ENCODE measurements around the gene NUAK1. TPM values are rescaled to one million over a fixed set of nuclear protein-coding genes. Genes with fewer than 3 reads are reported as not detected.

Gene NUAK1
- polyA plus RNA-seq, 3 donors, result 9.6 to 10.9 (median 10.1) TPM

DNA sequence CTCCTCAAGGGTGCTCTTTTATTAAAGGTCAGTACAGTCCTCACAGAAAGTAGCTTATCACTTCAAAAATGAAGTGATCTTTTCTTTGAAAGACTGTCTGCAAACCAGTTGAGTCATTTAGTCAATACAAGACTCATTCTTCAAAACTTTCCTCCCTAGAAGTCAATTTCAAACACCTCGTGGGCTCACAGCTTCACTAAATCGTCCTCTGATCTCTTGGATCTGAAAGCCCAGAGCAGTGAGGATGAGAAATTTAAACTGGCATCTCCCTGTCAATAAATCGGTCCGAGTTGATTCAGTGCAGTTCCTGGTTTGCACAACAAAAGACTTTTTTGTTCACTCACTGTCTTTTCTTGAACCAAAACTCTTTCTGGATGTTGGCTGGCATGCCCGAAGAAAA is 44.5 kb downstream of the NUAK1 start:
- no peak for DNase-seq (ENCODE audit: extremely low read depth in 1 of 11, low read depth in 9 of 11, low spot score in 4 of 11)

GRCh38 chr12:106093246-106093645 is 45.5 kb downstream of the NUAK1 start:
- no peak for DNase-seq (ENCODE audit: extremely low read depth in 1 of 11, low read depth in 9 of 11, low spot score in 4 of 11)

- DNase-seq (ENCODE audit: extremely low read depth in 1 of 11, low read depth in 9 of 11, low spot score in 4 of 11), result no peak
These were observed 47.3 kb downstream of the NUAK1 start for GRCh38 chr12:106091446-106091820.

DNA sequence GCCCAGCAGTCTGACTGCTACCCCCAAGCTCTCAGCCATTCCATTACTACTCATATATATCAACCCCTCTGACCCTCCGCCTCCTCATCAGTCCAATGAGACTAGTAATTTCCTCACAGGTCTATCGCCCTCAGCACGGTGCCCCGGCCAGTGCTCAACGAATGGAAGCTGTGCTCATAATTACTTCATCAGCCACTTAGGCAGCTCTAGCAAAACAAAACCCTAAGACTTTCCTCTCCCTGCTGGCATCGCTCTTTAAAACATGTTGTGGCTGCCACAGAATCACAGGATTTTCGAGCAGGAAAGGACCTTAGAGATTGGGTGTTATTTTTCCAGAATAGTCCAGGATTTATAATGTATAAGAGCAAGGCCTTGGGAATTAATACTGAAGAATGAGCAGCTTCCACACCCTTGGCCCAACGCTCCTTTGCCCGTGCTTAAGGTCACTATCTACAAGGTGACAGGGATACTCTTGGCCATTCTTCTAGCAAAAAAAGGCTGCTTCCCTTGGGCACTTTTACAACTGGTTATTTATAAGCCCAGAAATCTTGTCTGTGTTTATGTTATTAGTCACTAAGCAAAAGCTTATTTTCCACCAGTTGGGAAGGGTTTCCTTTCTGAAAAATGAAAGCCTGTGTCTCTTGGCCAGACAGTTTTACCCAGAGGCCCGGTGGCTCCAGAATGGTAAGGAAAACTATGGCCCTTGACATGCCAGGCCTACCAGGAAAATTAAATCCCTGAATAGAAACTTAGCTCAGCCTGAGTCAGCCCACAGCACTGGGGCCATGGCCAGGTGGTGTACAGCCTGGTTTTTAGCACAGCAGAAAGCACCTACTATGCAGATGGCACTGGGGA is 47.9 kb downstream of the NUAK1 start:
- DNase-seq (ENCODE audit: extremely low read depth in 1 of 11, low read depth in 9 of 11, low spot score in 4 of 11), result no peak

GRCh38 chr12:106089935-106090334 is 48.8 kb downstream of the NUAK1 start:
- no peak for DNase-seq (ENCODE audit: extremely low read depth in 1 of 11, low read depth in 9 of 11, low spot score in 4 of 11)

- DNase-seq (ENCODE audit: extremely low read depth in 1 of 11, low read depth in 9 of 11, low spot score in 4 of 11), result no peak
These were observed 49.8 kb downstream of the NUAK1 start for GRCh38 chr12:106088811-106089485.

DNA sequence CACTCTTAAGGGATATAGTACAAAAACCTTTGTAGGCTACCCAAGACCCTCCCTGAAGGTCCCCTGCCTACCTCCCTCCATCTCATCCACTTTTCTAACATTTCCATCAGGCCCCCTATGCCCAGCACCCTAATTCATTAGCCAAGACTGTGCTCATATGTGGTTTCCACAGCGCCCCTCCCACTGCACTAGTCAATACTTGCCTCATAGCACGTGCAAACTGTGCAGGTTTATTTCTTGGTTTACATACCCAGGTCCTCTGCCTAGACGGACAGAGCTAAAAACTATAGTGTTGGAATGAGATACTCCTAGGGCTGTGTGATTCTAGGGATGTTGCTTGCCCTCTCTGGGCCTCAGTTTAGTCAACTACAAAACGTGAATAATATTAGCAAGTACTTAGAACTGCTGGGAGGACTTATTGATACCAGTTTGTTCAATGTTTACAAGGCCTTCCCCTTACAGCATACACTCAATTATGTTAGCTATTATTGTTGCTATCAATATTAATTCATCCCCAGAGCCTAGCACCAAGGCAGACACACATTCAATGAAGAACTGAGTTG is 50.4 kb downstream of the NUAK1 start:
- DNase-seq (ENCODE audit: extremely low read depth in 1 of 11, low read depth in 9 of 11, low spot score in 4 of 11), result no peak

DNA sequence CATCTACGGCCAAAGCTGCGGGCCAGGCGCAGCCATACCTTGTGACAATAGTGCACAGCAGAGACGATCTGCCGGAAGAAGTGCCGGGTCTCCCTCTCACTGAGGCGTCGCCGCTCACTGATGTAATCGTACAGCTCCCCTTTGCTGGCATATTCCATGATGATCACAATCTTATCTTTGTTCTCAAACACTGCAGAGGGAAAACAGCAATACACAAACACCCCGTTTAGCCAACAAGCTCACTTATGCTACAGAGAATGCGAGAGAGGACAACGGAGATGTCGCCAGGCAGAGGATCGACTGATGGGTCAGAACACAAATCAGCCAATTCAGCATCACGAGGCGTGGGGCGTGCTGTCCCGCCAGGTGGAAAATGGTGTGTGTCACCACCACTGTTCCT is 52.1 kb downstream of the NUAK1 start:
- DNase-seq (ENCODE audit: extremely low read depth in 1 of 11, low read depth in 9 of 11, low spot score in 4 of 11), result no peak

- no peak for DNase-seq (ENCODE audit: extremely low read depth in 1 of 11, low read depth in 9 of 11, low spot score in 4 of 11)
These were observed 53.5 kb downstream of the NUAK1 start for GRCh38 chr12:106085213-106085612.

- DNase-seq (ENCODE audit: extremely low read depth in 1 of 11, low read depth in 9 of 11, low spot score in 4 of 11), result no peak
These were observed 54.0 kb downstream of the NUAK1 start for GRCh38 chr12:106084759-106085158.

- DNase-seq (ENCODE audit: extremely low read depth in 1 of 11, low read depth in 9 of 11, low spot score in 4 of 11), result peak in 1 of 11 donors; percentile 65
These were observed 54.6 kb downstream of the NUAK1 start for GRCh38 chr12:106084014-106084671.

DNA sequence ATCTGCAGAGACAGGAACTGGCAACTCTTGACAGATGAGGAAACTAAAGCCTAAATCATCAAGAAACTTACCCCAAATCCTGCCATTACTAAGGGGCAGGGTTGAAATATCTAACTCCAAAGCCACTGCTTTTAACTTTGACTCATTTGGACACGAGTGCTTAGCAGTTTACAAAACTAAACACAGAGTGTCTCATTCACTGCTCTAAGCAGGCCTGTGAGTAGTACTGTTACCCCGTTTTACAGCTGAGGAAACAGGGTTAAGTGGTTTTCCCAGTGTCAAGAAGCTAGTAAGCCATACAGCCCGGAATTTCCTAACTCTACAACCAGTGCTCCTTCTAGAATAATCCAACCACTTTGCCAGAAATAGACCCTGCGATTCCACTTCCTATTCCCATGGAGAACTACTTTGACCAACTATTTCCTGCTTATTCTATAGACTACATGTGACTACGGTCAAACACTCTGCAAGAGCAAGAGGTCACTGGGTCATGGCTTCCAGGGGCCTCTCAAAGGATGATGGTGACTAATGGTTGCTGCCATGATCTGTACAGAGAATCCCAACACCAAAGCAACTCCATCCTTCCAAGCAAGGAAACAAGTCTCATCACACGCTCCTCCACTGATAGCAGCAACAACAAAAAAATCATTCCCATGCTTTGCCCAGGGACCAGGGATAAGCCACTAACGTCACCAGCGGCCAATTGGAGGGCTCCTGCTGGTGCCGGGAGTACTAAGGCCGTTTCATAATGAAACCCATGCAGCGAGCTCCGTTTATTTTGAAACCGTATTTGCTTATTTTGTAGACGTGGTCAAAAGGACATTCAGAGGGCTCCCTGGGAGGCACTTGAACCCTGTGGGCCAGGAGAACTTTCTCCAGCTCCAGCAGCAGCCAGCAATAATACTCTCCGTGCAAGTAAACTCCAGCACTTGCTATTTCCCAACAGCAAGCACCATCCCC is 56.3 kb downstream of the NUAK1 start:
- no peak for DNase-seq (ENCODE audit: extremely low read depth in 1 of 11, low read depth in 9 of 11, low spot score in 4 of 11)

GRCh38 chr12:106081606-106082005 is 57.1 kb downstream of the NUAK1 start:
- no peak for DNase-seq (ENCODE audit: extremely low read depth in 1 of 11, low read depth in 9 of 11, low spot score in 4 of 11)

- DNase-seq (ENCODE audit: extremely low read depth in 1 of 11, low read depth in 9 of 11, low spot score in 4 of 11), result no peak
These were observed 58.0 kb downstream of the NUAK1 start for GRCh38 chr12:106080791-106081170.

DNA sequence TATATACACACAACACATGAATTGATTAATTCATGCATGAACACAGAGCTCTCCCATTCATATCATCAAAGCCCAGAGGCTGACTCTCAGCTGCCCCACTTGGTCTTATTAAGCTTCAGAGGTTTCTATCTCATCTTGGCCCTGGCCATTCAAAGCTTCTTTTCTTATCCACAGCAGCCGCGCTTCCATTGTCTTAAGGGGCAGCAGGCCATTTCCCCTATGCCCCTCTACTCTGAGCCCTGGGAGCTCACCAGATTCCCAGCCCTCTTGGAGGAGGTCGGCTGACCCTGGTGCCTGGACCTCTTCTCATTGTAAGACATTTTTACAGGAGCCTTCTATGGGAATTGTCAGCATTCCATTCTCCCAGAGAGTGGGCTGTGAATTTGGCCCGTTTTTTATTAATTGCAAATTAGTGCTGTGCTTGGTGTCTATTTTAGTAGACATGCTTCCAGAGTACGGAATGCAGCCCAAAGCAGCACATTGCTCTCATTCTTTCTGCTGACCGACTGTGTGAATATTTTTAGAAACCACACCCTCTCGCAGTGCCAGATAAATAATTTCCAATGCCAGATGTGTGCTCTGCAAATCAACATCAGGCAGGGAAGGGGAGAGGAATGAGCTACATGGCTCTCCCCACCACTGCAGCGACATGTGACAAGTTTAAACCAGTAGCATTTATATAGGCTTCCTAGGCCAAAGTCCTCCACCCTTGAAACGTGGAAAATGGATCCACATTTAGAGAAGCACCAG is 58.5 kb downstream of the NUAK1 start:
- DNase-seq (ENCODE audit: extremely low read depth in 1 of 11, low read depth in 9 of 11, low spot score in 4 of 11), result no peak

- DNase-seq (ENCODE audit: extremely low read depth in 1 of 11, low read depth in 9 of 11, low spot score in 4 of 11), result no peak
These were observed 59.5 kb downstream of the NUAK1 start for GRCh38 chr12:106079148-106079738.

- DNase-seq (ENCODE audit: extremely low read depth in 1 of 11, low read depth in 9 of 11, low spot score in 4 of 11), result no peak
These were observed 60.3 kb downstream of the NUAK1 start for GRCh38 chr12:106078358-106079010.

Data from renal cortex interstitium (tissue), 11 donors.